ENCODE data around the gene KIAA0825. TPM values are rescaled to one million over a fixed set of nuclear protein-coding genes. Genes with fewer than 3 reads are reported as not detected.
"Not testable (repeated sequence)": the region's sequence is repeated elsewhere in the genome, so short reads cannot be mapped to it uniquely, and the experiment has no call there.

Gene KIAA0825
- total RNA-seq, 4 donors from 2014 or later, result 2.5 to 9.3 (median 5.3) TPM

- TF ChIP-seq CTCF (IDR thresholded peaks at IDR 0.05), result no peak
- no peak for DNase-seq (ENCODE audit: low spot score)
- ATAC-seq (ENCODE audit: low FRiP score), result no peak
Observed at GRCh38 chr5:94362857-94363256, 255.5 kb downstream of the KIAA0825 start.

- ATAC-seq (ENCODE audit: low FRiP score) (no peak), DNase-seq (ENCODE audit: low spot score) (no peak)
- TF ChIP-seq CTCF (IDR thresholded peaks at IDR 0.05), result no peak
Observed at GRCh38 chr5:94361832-94362796, 256.3 kb downstream of the KIAA0825 start.

GRCh38 chr5:94361161-94361560, 257.2 kb downstream of the KIAA0825 start:
- DNase-seq (ENCODE audit: low spot score) (no peak), ATAC-seq (ENCODE audit: low FRiP score) (no peak)
- no peak for TF ChIP-seq CTCF (IDR thresholded peaks at IDR 0.05)

GRCh38 chr5:94360382-94361130, 257.8 kb downstream of the KIAA0825 start:
- no peak for TF ChIP-seq CTCF (IDR thresholded peaks at IDR 0.05)
- no peak for ATAC-seq (ENCODE audit: low FRiP score)
- DNase-seq (ENCODE audit: low spot score), result no peak

GRCh38 chr5:94359880-94360279, 258.5 kb downstream of the KIAA0825 start:
- DNase-seq (ENCODE audit: low spot score) (no peak), ATAC-seq (ENCODE audit: low FRiP score) (no peak)
- no peak for TF ChIP-seq CTCF (IDR thresholded peaks at IDR 0.05)

GRCh38 chr5:94355811-94356210, 262.6 kb downstream of the KIAA0825 start:
- no peak for TF ChIP-seq CTCF (IDR thresholded peaks at IDR 0.05)
- DNase-seq (ENCODE audit: low spot score) (no peak), ATAC-seq (ENCODE audit: low FRiP score) (no peak)

GRCh38 chr5:94354837-94355485, 263.4 kb downstream of the KIAA0825 start:
- not testable (repeated sequence) for DNase-seq (ENCODE audit: low spot score); ATAC-seq (ENCODE audit: low FRiP score)

All from omental fat pad (tissue), 4 donors.